K562 (cell line): ENCODE data around the gene CAMK2G. TPM values are rescaled to one million over a fixed set of nuclear protein-coding genes. Genes with fewer than 3 reads are reported as not detected.
A peak's percentile ranks its signal among the peaks of the same experiment; 100 is the strongest.

Experiments used
- BRD9 ChIP-seq: fragments of 450-650 bp; IDR thresholded peaks from 2 replicates; pipeline ENCODE4 v1.6.1; 2018; ENCODE audit warnings: low read depth; ENCODE audit not compliant: partially characterized antibody
- CXXC5 ChIP-seq: fragments of 250-450 bp; sonication (Bioruptor Pico); IDR thresholded peaks from 2 replicates; pipeline ENCODE4 v1.8.0; 2022; ENCODE audit warnings: inconsistent platforms, mild to moderate bottlenecking, moderate library complexity
- GABPA ChIP-seq: fragments of 200-800 bp; sonication (Bioruptor generic); conservative IDR thresholded peaks from 2 replicates; pipeline ENCODE4 v1.6.1; 2016; ENCODE audit warnings: low read depth, missing genetic modification characterization, missing compliant biosample characterization
- GATAD2B ChIP-seq: fragments of 450-650 bp; IDR thresholded peaks from 2 replicates; pipeline ENCODE4 v1.6.1; 2017; ENCODE audit warnings: mild to moderate bottlenecking, borderline replicate concordance
- GTF2B ChIP-seq: IDR thresholded peaks from 2 replicates; pipeline ENCODE4 v1.6.1; 2011; ENCODE audit not compliant: insufficient read length; ENCODE audit errors: extremely low read depth
- HDAC3 ChIP-seq: fragments of 450-650 bp; IDR thresholded peaks from 2 replicates; pipeline ENCODE4 v1.6.1; 2018; ENCODE audit warnings: borderline replicate concordance, mild to moderate bottlenecking, moderate library complexity; ENCODE audit not compliant: partially characterized antibody
- HDAC8 ChIP-seq: fragments of 450-650 bp; IDR thresholded peaks from 2 replicates; pipeline ENCODE4 v1.6.1; 2016; ENCODE audit warnings: mild to moderate bottlenecking, missing genetic modification characterization, moderate library complexity, missing compliant biosample characterization
- KDM4B ChIP-seq, 2 experiments: fragments of 450-650 bp in 1 of 2; sonication (generic) in 1 of 2; IDR thresholded peaks; 2 replicates each; pipeline ENCODE4 v1.6.1; 2016 to 2017; ENCODE audit warnings: borderline replicate concordance in 2 of 2, antibody characterized with exemption in 1 of 2, low read depth in 1 of 2, mild to moderate bottlenecking in 1 of 2
- KLF1 ChIP-seq: fragments of 450-650 bp; IDR thresholded peaks from 2 replicates; pipeline ENCODE4 v1.6.1; 2016; ENCODE audit warnings: missing genetic modification characterization, missing compliant biosample characterization
- MAFK ChIP-seq: IDR thresholded peaks from 2 replicates; pipeline ENCODE4 v1.6.1; 2011; ENCODE audit warnings: low read length, improper control_type of control experiment
- NFYB ChIP-seq: IDR thresholded peaks from 2 replicates; pipeline ENCODE4 v1.6.1; 2011; ENCODE audit warnings: mild to moderate bottlenecking, moderate library complexity; ENCODE audit not compliant: insufficient read length; ENCODE audit errors: extremely low read depth
- PCBP2 ChIP-seq: fragments of 200-400 bp; formaldehyde crosslinking; IDR thresholded peaks from 2 replicates; pipeline ENCODE4 v1.6.1; 2018; ENCODE audit warnings: low read length, low read depth, mild to moderate bottlenecking, moderate library complexity; ENCODE audit not compliant: poor library complexity, severe bottlenecking
- POU5F1 ChIP-seq: fragments of 150-350 bp; IDR thresholded peaks from 2 replicates; pipeline ENCODE4 v1.6.1; 2014; ENCODE audit warnings: borderline replicate concordance, low read length, low read depth, mild to moderate bottlenecking; ENCODE audit not compliant: partially characterized antibody
- RBM14 ChIP-seq: fragments of 200-400 bp; formaldehyde crosslinking; IDR thresholded peaks from 2 replicates; pipeline ENCODE4 v1.6.1; 2018; ENCODE audit warnings: low read depth, mild to moderate bottlenecking, low read length, moderate library complexity, borderline replicate concordance; ENCODE audit not compliant: insufficient read depth
- SIX5 ChIP-seq, 2 experiments: IDR thresholded peaks; 2 replicates each; pipeline ENCODE4 v1.6.1; 2011; ENCODE audit warnings: low read length in 2 of 2, borderline replicate concordance in 1 of 2, low read depth in 1 of 2, mild to moderate bottlenecking in 1 of 2, moderate library complexity in 1 of 2; ENCODE audit not compliant: insufficient read depth in 1 of 2
- SNRNP70 ChIP-seq: fragments of 200-400 bp; formaldehyde crosslinking; optimal IDR thresholded peaks from 2 replicates; pipeline ENCODE3; 2017; ENCODE audit warnings: low read depth, low read length
- STAT5B ChIP-seq: fragments of 250-450 bp; sonication (Bioruptor Pico); IDR thresholded peaks from 2 replicates; pipeline ENCODE4 v1.8.0; 2021; ENCODE audit warnings: mild to moderate bottlenecking, inconsistent platforms
- ZBTB1 ChIP-seq: sonication (generic); formaldehyde crosslinking; IDR thresholded peaks from 2 replicates; pipeline ENCODE4 v1.8.1; 2023; ENCODE audit warnings: missing genetic modification reagents, low read depth, mild to moderate bottlenecking, borderline replicate concordance
- ZNF133 ChIP-seq: fragments of 250-450 bp; sonication (Bioruptor Pico); IDR thresholded peaks from 2 replicates; pipeline ENCODE4 v1.4.0; 2020; ENCODE audit warnings: mild to moderate bottlenecking
- ZNF140 ChIP-seq: fragments of 250-450 bp; sonication (Bioruptor Pico); IDR thresholded peaks from 2 replicates; pipeline ENCODE4 v1.8.0; 2021; ENCODE audit warnings: moderate library complexity, mild to moderate bottlenecking, inconsistent platforms
- ZNF431 ChIP-seq: sonication (generic); formaldehyde crosslinking; IDR thresholded peaks from 2 replicates; pipeline ENCODE4 v1.8.0; 2022; ENCODE audit warnings: mild to moderate bottlenecking, missing genetic modification reagents
- ZNF511 ChIP-seq: sonication (generic); formaldehyde crosslinking; IDR thresholded peaks from 2 replicates; pipeline ENCODE4 v1.8.0; 2022; ENCODE audit warnings: mild to moderate bottlenecking, missing genetic modification reagents
- ZNF551 ChIP-seq: fragments of 250-450 bp; sonication (Bioruptor Pico); IDR thresholded peaks from 2 replicates; pipeline ENCODE4 v1.5.0; 2021; ENCODE audit warnings: mild to moderate bottlenecking, moderate library complexity
- ZNF76 ChIP-seq: fragments of 250-450 bp; sonication (Bioruptor Pico); IDR thresholded peaks from 2 replicates; pipeline ENCODE4 v1.4.0; 2020; ENCODE audit warnings: mild to moderate bottlenecking, moderate library complexity, borderline replicate concordance
- polyA plus RNA-seq, 8 experiments: library from polyadenylated mRNA; depleted of rRNA in 4 of 8; stranded (reverse) in 5 of 8; unstranded in 3 of 8; fragments of >200 nt; fragmentation: Nextera tagmentation in 2 of 8; fragmentation: Illumina TruSeq in 1 of 8; extraction: Ambion mirVana in 2 of 8; extraction: Trizol in 1 of 8; gene quantifications; 2 replicates each; pipeline versions ENCODE4 v1.2.1 to v1.2.3, GENCODE V29; 2011 to 2014; ENCODE audit warnings: inconsistent platforms in 1 of 8, missing spikeins in 1 of 8
- total RNA-seq, 7 experiments: library from RNA; depleted of rRNA in 6 of 7; stranded (reverse); fragments of >200 nt in 6 of 7; fragmentation: Illumina TruSeq in 2 of 7; extraction: Trizol in 2 of 7; gene quantifications; 2 replicates each; pipeline versions ENCODE4 v1.2.1 to v1.2.3, GENCODE V29; 2011 to 2021; ENCODE audit warnings: low replicate concordance in 1 of 7
- TF ChIP-seq, protein P1 (sequence below): fragments of 450-650 bp; IDR thresholded peaks from 2 replicates; pipeline ENCODE4 v1.6.1; 2014; ENCODE audit warnings: low read depth, mild to moderate bottlenecking, moderate library complexity, borderline replicate concordance

CAMK2G gene
- total and polyA plus RNA-seq, 9 of the 15 experiments (the other 6 are each of a cell fraction or from before 2014, with no cell fraction given), result 9.0 to 37.9 (median 32.6) TPM

GRCh38 chr10:73772281-73773151 is 101.8 kb downstream of the CAMK2G start (continued):
- TF ChIP-seq GABPA (tag) (peak; percentile 80), MAFK (no peak), ZNF551 (CRISPR knock-in tag) (no peak), KDM4B (IDR thresholded peaks at IDR 0.05; ENCODE audit: borderline replicate concordance in 2 of 2, low read depth in 1 of 2) (peak in 1 of 2 experiments; percentile 29; a peak in 1 of 4 replicates), ZNF76 (CRISPR knock-in tag) (no peak), RBM14 (no peak), ZNF133 (CRISPR knock-in tag) (no peak), HDAC3 (no peak), SIX5 (IDR thresholded peaks at IDR 0.05; ENCODE audit: borderline replicate concordance in 1 of 2, insufficient read depth in 1 of 2, low read depth in 1 of 2, low read length in 2 of 2) (no peak), ZNF431 (CRISPR knock-in tag) (peak; percentile 46; the same call in 1 of the 2 replicates), HDAC8 (peak; percentile 37; the same call in 1 of the 2 replicates), GTF2B (no peak), POU5F1 (no peak), ZNF140 (CRISPR knock-in tag) (no peak), ZNF511 (CRISPR knock-in tag) (peak; percentile 87; the same call in 1 of the 2 replicates), GATAD2B (peak; percentile 39), NFYB (no peak), KLF1 (tag) (peak; percentile 61; the same call in 1 of the 2 replicates), STAT5B (no peak), BRD9 (no peak), SNRNP70 (no peak), PCBP2 (no peak), CXXC5 (CRISPR knock-in tag) (peak; percentile 92), ZBTB1 (CRISPR knock-in tag) (peak; percentile 79; the same call in 1 of the 2 replicates)
- TF ChIP-seq, protein P1, sequence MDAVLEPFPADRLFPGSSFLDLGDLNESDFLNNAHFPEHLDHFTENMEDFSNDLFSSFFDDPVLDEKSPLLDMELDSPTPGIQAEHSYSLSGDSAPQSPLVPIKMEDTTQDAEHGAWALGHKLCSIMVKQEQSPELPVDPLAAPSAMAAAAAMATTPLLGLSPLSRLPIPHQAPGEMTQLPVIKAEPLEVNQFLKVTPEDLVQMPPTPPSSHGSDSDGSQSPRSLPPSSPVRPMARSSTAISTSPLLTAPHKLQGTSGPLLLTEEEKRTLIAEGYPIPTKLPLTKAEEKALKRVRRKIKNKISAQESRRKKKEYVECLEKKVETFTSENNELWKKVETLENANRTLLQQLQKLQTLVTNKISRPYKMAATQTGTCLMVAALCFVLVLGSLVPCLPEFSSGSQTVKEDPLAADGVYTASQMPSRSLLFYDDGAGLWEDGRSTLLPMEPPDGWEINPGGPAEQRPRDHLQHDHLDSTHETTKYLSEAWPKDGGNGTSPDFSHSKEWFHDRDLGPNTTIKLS, result peak; percentile 81; the same call in 1 of the 2 replicates
